Astrocyte (in vitro differentiated cells and primary cell): ENCODE data around the gene USP22.

Source experiments
- CTCF ChIP-seq: IDR thresholded peaks from 2 replicates; pipeline ENCODE4 v1.5.1; 2011; ENCODE audit warnings: low read depth, mild to moderate bottlenecking, inconsistent platforms, low read length, moderate library complexity; ENCODE audit not compliant: insufficient read depth
- EZH2 ChIP-seq: IDR thresholded peaks from 2 replicates; pipeline ENCODE4 v1.6.1; 2012; ENCODE audit warnings: mild to moderate bottlenecking, low read length, inconsistent platforms; ENCODE audit not compliant: insufficient read depth

GRCh38 chr17:21058098-21058893 lies 15.5 kb upstream of the USP22 start:
- TF ChIP-seq CTCF (no peak), EZH2 (no peak)
